HL-60 (cell line): ENCODE measurements around the gene DYNLL1.

ENCODE experiments used
- DNase-seq, 2 experiments: peaks; one replicate each; pipeline ENCODE4 v3.0.0-alpha.2; 2010 to 2020; ENCODE audit warnings: low read depth in 1 of 2, low spot score in 1 of 2
- H3K27ac ChIP-seq: fragments of 250-450 bp; sonication (Bioruptor Pico); replicated peaks from 2 replicates; pipeline ENCODE4 v1.5.1; 2020; ENCODE audit warnings: mild to moderate bottlenecking, moderate library complexity
- H3K27me3 ChIP-seq: fragments of 250-450 bp; sonication (Bioruptor Pico); 2 replicates; pipeline ENCODE4 v1.5.1; 2021; ENCODE audit warnings: mild to moderate bottlenecking, moderate library complexity; ENCODE audit not compliant: insufficient read depth, poor library complexity, severe bottlenecking
- H3K4me3 ChIP-seq: replicated peaks from 2 replicates; pipeline ENCODE4 v1.5.1; 2011; ENCODE audit warnings: mild to moderate bottlenecking, control low read depth, low read length; ENCODE audit not compliant: insufficient read depth
- CTCF ChIP-seq: IDR thresholded peaks from one replicate; pipeline ENCODE4 v1.5.1; 2011; ENCODE audit warnings: low read length, control low read depth, inconsistent platforms; ENCODE audit not compliant: insufficient read depth
- GABPA ChIP-seq: IDR thresholded peaks from 2 replicates; pipeline ENCODE4 v1.6.1; 2012; ENCODE audit warnings: low read depth
- POLR2AphosphoS5 ChIP-seq: IDR thresholded peaks from 2 replicates; pipeline ENCODE4 v1.6.1; 2012; ENCODE audit warnings: low read depth
- SPI1 ChIP-seq: IDR thresholded peaks from 2 replicates; pipeline ENCODE4 v1.6.1; 2012; ENCODE audit warnings: low read depth, mild to moderate bottlenecking, borderline replicate concordance
- TF ChIP-seq, protein P1 (sequence below): IDR thresholded peaks from 2 replicates; pipeline ENCODE4 v1.6.1; 2012; ENCODE audit warnings: low read depth; ENCODE audit not compliant: insufficient replicate concordance

Gene DYNLL1

DNA sequence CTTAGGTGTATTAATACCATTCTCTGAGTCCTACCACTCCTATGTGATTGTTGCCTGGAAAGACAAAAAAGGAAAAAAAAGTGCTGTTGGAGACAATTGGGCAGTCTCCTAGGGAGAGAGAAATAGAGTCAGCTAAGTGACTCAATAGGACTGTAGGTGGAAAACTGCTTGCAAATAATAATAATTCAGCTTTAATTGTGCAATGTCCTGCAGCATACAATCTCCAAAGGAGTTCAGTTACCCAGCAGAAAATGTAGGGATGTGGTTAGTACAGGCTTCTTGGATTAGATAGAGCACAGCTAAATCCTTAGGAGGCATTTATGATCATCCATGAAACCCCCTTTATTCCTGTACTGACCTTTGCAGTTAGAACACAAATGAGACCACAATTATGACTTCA, 23.4 kb upstream of the DYNLL1 start:
- no peak overlapping the region for H3K27ac ChIP-seq
- no peak for DNase-seq
- TF ChIP-seq GABPA (no peak), POLR2AphosphoS5 (no peak), SPI1 (no peak), CTCF (no peak)
- TF ChIP-seq, protein P1, sequence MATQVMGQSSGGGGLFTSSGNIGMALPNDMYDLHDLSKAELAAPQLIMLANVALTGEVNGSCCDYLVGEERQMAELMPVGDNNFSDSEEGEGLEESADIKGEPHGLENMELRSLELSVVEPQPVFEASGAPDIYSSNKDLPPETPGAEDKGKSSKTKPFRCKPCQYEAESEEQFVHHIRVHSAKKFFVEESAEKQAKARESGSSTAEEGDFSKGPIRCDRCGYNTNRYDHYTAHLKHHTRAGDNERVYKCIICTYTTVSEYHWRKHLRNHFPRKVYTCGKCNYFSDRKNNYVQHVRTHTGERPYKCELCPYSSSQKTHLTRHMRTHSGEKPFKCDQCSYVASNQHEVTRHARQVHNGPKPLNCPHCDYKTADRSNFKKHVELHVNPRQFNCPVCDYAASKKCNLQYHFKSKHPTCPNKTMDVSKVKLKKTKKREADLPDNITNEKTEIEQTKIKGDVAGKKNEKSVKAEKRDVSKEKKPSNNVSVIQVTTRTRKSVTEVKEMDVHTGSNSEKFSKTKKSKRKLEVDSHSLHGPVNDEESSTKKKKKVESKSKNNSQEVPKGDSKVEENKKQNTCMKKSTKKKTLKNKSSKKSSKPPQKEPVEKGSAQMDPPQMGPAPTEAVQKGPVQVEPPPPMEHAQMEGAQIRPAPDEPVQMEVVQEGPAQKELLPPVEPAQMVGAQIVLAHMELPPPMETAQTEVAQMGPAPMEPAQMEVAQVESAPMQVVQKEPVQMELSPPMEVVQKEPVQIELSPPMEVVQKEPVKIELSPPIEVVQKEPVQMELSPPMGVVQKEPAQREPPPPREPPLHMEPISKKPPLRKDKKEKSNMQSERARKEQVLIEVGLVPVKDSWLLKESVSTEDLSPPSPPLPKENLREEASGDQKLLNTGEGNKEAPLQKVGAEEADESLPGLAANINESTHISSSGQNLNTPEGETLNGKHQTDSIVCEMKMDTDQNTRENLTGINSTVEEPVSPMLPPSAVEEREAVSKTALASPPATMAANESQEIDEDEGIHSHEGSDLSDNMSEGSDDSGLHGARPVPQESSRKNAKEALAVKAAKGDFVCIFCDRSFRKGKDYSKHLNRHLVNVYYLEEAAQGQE: no peak
- no peak overlapping the region for H3K4me3 ChIP-seq
- H3K27me3 ChIP-seq: no peaks in the 10 kb centered on the region

- no peaks in the 10 kb centered on the region for H3K27me3 ChIP-seq
- H3K4me3 ChIP-seq: no peak overlapping the region
- no peak for DNase-seq
- TF ChIP-seq, protein P1: no peak
- TF ChIP-seq GABPA (no peak), POLR2AphosphoS5 (no peak), SPI1 (no peak), CTCF (no peak)
- no peak overlapping the region for H3K27ac ChIP-seq
Observed at GRCh38 chr12:120473807-120474615, 21.9 kb upstream of the DYNLL1 start.

DNA sequence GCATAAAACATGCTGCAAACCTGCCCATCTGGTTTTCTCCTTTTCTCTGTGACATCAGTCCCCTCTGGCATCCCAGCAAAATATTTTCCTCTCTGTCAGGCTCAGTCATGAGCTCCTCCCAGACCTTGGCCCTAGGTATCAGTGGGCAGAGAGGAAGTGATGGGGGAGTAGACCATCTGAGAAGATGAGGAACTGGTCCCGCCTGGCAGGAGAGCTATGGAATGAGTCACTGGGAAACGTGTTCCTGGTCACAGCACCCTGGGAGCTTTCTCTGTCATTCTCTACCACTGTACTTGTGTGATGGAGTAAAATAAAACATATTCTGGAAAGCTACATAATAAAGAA, 21.3 kb upstream of the DYNLL1 start:
- peak; percentile 75 to 86 for DNase-seq

More for the DNA sequence above, 21.3 kb upstream of the DYNLL1 start:
- Histone ChIP-seq H3K27me3 (no peaks in the 10 kb centered on the region), H3K27ac (no peak overlapping the region; the same call in 1 of the 2 replicates), H3K4me3 (no peak overlapping the region)
- peak; percentile 97 for TF ChIP-seq SPI1
- TF ChIP-seq CTCF: no peak
